Measurements from ENCODE around the gene RBM12. TPM values are rescaled to one million over a fixed set of nuclear protein-coding genes. Genes with fewer than 3 reads are reported as not detected.

Gene RBM12
- total and polyA plus RNA-seq, 2 of the 4 experiments (the other 2 are of a cell fraction) = 44.7 to 65.8 TPM

GRCh38 chr20:35698298-35699126 lies 33.8 kb upstream of the RBM12 start:
- H3K79me1 ChIP-seq (ENCODE audit: low read depth in 1 of 2, low read length in 2 of 2) = peaks cover 26 to 66% of the 10 kb centered on the region in 2 experiments
- peak overlapping the region; percentile 94 for H2AFZ ChIP-seq (replicated peaks; ENCODE audit: low read length, poor library complexity)
- H3K9ac ChIP-seq (ENCODE audit: low read depth, low read length) = peak overlapping the region; percentile 44
- peak overlapping the region; percentile 35 for H4K5ac ChIP-seq (ENCODE audit: low read depth, low read length)
- peak overlapping the region; percentile 97 for H2AK9ac ChIP-seq (replicated peaks; ENCODE audit: low read depth, low read length, poor library complexity)
- H3K4me3 ChIP-seq (ENCODE audit: insufficient read depth, low read depth, low read length) = peak overlapping the region; percentile 73
- H3K14ac ChIP-seq (replicated peaks; ENCODE audit: low read depth, low read length) = peak overlapping the region; percentile 87
- BruUV-seq (replicated peaks) = no TSS peak
- H3K9me3 ChIP-seq (ENCODE audit: control insufficient read depth, insufficient read depth, low read length) = no peaks in the 10 kb centered on the region
- no peak for DNase-seq
- peak; percentile 40 for ATAC-seq (ENCODE audit: low read depth)
- H4K20me1 ChIP-seq (ENCODE audit: insufficient read depth, low read length) = peaks cover 17% of the 10 kb centered on the region
- peak overlapping the region; percentile 52 for H3K4ac ChIP-seq (ENCODE audit: low read depth, low read length)
- H2AK5ac ChIP-seq (ENCODE audit: low read depth, low read length) = peak overlapping the region; percentile 22; the same call in 1 of the 2 replicates
- ChIA-PET CTCF (no interaction called here), POLR2A (ENCODE audit: unreplicated experiment) (no interaction called here)
- H3K9me1 ChIP-seq (ENCODE audit: insufficient read depth, low read length) = peaks cover 11% of the 10 kb centered on the region
- peaks cover 25% of the 10 kb centered on the region for H3K36me3 ChIP-seq (ENCODE audit: control insufficient read depth, insufficient read depth, low read length)
- peak overlapping the region; percentile 22 for H3K27ac ChIP-seq (ENCODE audit: insufficient read depth, low read length)
- H3K56ac ChIP-seq (ENCODE audit: extremely low read depth, insufficient read depth, low read length) = peak overlapping the region; percentile 13; the same call in 1 of the 2 replicates
- peak overlapping the region; percentile 98 for H3K4me2 ChIP-seq (ENCODE audit: low read depth, low read length)
- WGBS, 2 experiments (ENCODE audit: extremely low coverage in 2 of 2, insufficient read length in 1 of 2) = 2% methylated on average over 21 of the region's 37 CpGs; no CpG with 5 or more reads in 1 of the 2 experiments
- peak overlapping the region; percentile 86 to 90 for H4K8ac ChIP-seq (ENCODE audit: low read depth in 2 of 2, low read length in 2 of 2)
- H2BK120ac ChIP-seq (ENCODE audit: low read depth, low read length) = peak overlapping the region; percentile 14; the same call in 1 of the 2 replicates
- H4K91ac ChIP-seq (ENCODE audit: insufficient read depth, low read depth, low read length) = peak overlapping the region; percentile 54
- no peak overlapping the region for H2BK5ac ChIP-seq (ENCODE audit: low read depth, low read length, poor library complexity, severe bottlenecking)
- H2BK15ac ChIP-seq (ENCODE audit: low read depth, low read length) = no peak overlapping the region
- TF ChIP-seq CHD1 (IDR thresholded peaks at IDR 0.05; ENCODE audit: low read depth, low read length) = no peak
- TF ChIP-seq BHLHE40 (IDR thresholded peaks at IDR 0.05; ENCODE audit: low read depth, low read length) = no peak
- TF ChIP-seq CTCF (conservative IDR thresholded peaks at IDR 0.05; ENCODE audit: low read depth, low read length) = no peak
- TF ChIP-seq NFE2L2 (IDR thresholded peaks at IDR 0.05; ENCODE audit: low read depth, low read length) = no peak
- no peak for TF ChIP-seq MAFK (IDR thresholded peaks at IDR 0.05; ENCODE audit: low read depth, low read length)
- no peak for TF ChIP-seq CEBPB (IDR thresholded peaks at IDR 0.05; ENCODE audit: low read depth, low read length)
- no peak for TF ChIP-seq RCOR1 (IDR thresholded peaks at IDR 0.05; ENCODE audit: insufficient replicate concordance, low read length)
- TF ChIP-seq RFX5 (IDR thresholded peaks at IDR 0.05; ENCODE audit: low read depth, low read length) = no peak
- no peak for TF ChIP-seq FOS (IDR thresholded peaks at IDR 0.05; ENCODE audit: low read depth, low read length)
- TF ChIP-seq ELK1 (IDR thresholded peaks at IDR 0.05; ENCODE audit: borderline replicate concordance, low read depth, low read length) = no peak
- TF ChIP-seq USF2 (IDR thresholded peaks at IDR 0.05; ENCODE audit: low read depth, low read length) = no peak
- H2BK20ac ChIP-seq (ENCODE audit: low read depth, low read length) = no peak overlapping the region
- peaks cover 5% of the 10 kb centered on the region for H3K4me1 ChIP-seq (ENCODE audit: control insufficient read depth, insufficient read depth, low read length)
- intact Hi-C loops (cut with micrococcal nuclease) = loop anchor here (2.0 to 5.0 kb wide), 2 partner anchors 186 to 254 kb away; partner anchors contain the start of gene SCAND1
- peak overlapping the region; percentile 95 for H3K23ac ChIP-seq (ENCODE audit: low read depth, low read length)
- in situ Hi-C loops (cut with MboI; ENCODE audit: low sequenced_read_pairs) = no loop called here
- no peaks in the 10 kb centered on the region for H3K27me3 ChIP-seq (ENCODE audit: control insufficient read depth, insufficient read depth, low read length)
- H3K18ac ChIP-seq (ENCODE audit: low read depth, low read length) = no peak overlapping the region
- dilution Hi-C loops (cut with HindIII; ENCODE audit: low sequenced_read_pairs, unreplicated experiment) = no loop called here

Data from IMR-90 (cell line).